ENCODE data around the gene THADA.

Gene THADA

DNA sequence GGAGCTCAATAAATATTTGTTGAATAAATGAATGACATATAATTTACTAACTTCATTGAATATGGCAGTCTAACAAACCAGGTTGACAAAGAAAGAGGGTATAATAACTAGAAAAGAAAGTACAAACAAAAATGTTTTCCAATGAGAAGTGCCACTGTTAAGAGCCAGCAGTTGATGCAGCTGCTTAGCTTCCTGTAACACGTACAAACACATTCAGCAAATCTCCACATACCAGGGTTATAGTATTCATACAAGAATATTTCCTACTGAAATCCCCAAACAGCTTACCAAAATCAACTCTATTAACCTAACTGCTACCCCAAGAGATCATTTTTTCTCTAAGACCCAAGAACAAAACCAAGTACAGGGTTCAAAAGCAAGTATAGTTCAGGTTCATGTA lies 77.7 kb downstream of the THADA start:
- Histone ChIP-seq H3K4me3 (ENCODE audit: low read length) (no peak overlapping the region), H3K9ac (ENCODE audit: low read depth, low read length) (no peak overlapping the region), H3K27ac (ENCODE audit: low read length) (no peak overlapping the region), H3K36me3 (ENCODE audit: insufficient read depth, low read depth, low read length) (no peaks in the 10 kb centered on the region), H3K9me3 (ENCODE audit: insufficient read depth, low read depth, low read length) (no peaks in the 10 kb centered on the region), H3K27me3 (ENCODE audit: insufficient read depth, low read length) (no peaks in the 10 kb centered on the region), H3K4me1 (ENCODE audit: insufficient read depth, low read length) (peaks cover 8% of the 10 kb centered on the region; the same call in 1 of the 2 replicates)

DNA sequence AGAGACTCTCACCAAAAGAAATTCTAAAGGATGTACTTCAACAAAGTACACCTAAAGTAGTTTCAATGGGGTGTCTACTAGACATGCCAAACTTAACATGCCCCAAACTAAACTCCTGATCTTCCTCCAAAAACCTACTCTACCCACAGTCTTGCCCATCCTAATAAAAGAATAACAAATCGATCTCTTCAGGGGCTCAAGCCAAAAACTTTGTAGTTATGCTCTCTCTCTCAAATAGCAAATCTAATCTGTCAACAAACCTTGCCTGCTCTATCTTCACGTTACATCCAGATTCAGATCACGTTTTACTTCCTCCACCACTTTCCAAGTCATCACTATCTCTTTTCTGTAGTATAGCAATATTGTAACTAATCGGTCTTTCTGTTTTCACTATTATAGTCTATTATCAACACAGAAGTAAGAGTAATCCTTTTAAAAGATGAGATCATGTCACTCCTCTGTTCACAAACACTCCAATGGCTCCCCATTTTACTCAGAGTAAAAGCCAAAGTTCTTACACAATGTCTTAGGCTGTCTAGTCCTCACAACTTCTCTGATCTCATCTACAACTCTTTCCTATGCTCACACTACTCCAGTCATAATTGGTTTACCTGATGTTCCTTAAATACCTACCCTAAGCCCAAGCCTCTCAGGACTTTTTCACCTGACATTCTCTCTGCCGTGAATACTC lies 79.9 kb downstream of the THADA start:
- Histone ChIP-seq H3K4me1 (ENCODE audit: insufficient read depth, low read length) (peaks cover 8% of the 10 kb centered on the region; the same call in 1 of the 2 replicates), H3K27ac (ENCODE audit: low read length) (no peak overlapping the region)

DNA sequence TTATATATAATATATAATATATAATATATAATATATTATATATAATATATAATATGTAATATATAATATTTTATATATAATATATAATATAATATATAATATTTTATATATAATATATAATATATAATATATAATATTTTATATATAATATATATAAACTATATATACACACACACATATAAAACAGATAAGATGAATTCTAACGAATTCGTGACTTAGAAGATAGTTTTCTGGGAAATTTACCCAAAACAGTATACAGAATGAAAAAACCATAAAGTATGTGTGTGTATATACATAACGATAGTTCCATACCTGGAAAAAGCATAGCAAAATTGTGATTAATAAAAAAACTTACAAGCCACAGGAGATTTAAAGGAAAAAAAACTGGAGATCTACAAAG lies 80.6 kb downstream of the THADA start:
- Histone ChIP-seq H3K27ac (ENCODE audit: low read length) (no peak overlapping the region), H3K36me3 (ENCODE audit: insufficient read depth, low read depth, low read length) (0 out of 2 replicates have a peak, but pooled peaks cover 3% of the 10 kb centered on the region), H3K4me1 (ENCODE audit: insufficient read depth, low read length) (peaks cover 7% of the 10 kb centered on the region; the same call in 1 of the 2 replicates), H3K9me3 (ENCODE audit: insufficient read depth, low read depth, low read length) (no peaks in the 10 kb centered on the region), H3K27me3 (ENCODE audit: insufficient read depth, low read length) (no peaks in the 10 kb centered on the region), H3K4me3 (ENCODE audit: low read length) (no peak overlapping the region), H3K9ac (ENCODE audit: low read depth, low read length) (no peak overlapping the region)

More for the DNA sequence above, 79.9 kb downstream of the THADA start:
- no peak overlapping the region for H3K4me3 ChIP-seq (ENCODE audit: low read length)
- no peaks in the 10 kb centered on the region for H3K27me3 ChIP-seq (ENCODE audit: insufficient read depth, low read length)
- H3K36me3 ChIP-seq (ENCODE audit: insufficient read depth, low read depth, low read length): 0 out of 2 replicates have a peak, but pooled peaks cover 3% of the 10 kb centered on the region
- no peaks in the 10 kb centered on the region for H3K9me3 ChIP-seq (ENCODE audit: insufficient read depth, low read depth, low read length)
- H3K9ac ChIP-seq (ENCODE audit: low read depth, low read length): no peak overlapping the region

DNA sequence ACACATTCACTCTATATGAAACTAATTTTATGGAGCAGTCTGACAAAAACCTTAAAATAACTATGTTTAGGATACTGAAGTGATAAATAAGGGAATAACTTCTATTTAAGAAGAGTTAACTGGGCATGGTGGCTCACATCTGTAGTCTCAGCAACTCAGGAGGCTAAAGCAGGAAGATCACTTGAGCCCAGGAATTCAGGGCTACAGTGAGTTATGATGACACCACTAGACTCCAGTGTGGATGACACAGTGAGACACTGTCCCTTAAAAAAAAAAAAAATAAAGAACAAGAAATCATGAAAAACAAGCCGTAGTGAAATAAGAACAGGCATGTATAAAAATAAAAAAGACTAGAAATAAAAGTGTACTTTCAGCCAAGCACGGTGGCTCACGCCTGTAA lies 82.0 kb downstream of the THADA start:
- Histone ChIP-seq H3K9ac (ENCODE audit: low read depth, low read length) (no peak overlapping the region), H3K27ac (ENCODE audit: low read length) (no peak overlapping the region), H3K9me3 (ENCODE audit: insufficient read depth, low read depth, low read length) (no peaks in the 10 kb centered on the region), H3K36me3 (ENCODE audit: insufficient read depth, low read depth, low read length) (0 out of 2 replicates have a peak, but pooled peaks cover 3% of the 10 kb centered on the region), H3K27me3 (ENCODE audit: insufficient read depth, low read length) (no peaks in the 10 kb centered on the region), H3K4me1 (ENCODE audit: insufficient read depth, low read length) (no peaks in the 10 kb centered on the region), H3K4me3 (ENCODE audit: low read length) (no peak overlapping the region)

DNA sequence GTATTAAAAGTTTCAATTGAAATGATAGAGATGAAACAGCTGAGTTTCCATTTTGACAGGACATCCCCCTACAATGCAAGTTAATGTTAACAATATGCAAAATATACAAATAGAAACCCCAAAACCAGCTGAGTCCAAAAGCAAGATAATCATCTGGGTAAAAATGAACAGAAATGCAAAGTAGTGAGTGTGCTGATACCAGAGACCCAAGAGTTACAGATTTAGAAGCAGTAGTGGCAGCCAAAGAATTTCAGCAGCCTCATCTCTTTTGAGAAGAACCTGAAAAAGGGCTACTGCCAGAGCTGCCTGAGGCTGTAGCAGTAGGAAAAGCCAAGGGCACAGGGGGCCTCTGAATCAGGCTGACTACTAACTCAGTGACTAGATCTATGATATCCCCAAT lies 82.6 kb downstream of the THADA start:
- no peaks in the 10 kb centered on the region for H3K4me1 ChIP-seq (ENCODE audit: insufficient read depth, low read length)
- H3K27me3 ChIP-seq (ENCODE audit: insufficient read depth, low read length): no peaks in the 10 kb centered on the region
- H3K9ac ChIP-seq (ENCODE audit: low read depth, low read length): no peak overlapping the region
- no peaks in the 10 kb centered on the region for H3K9me3 ChIP-seq (ENCODE audit: insufficient read depth, low read depth, low read length)
- peaks cover 7% of the 10 kb centered on the region; the same call in 1 of the 2 replicates for H3K36me3 ChIP-seq (ENCODE audit: insufficient read depth, low read depth, low read length)
- H3K27ac ChIP-seq (ENCODE audit: low read length): no peak overlapping the region
- no peak overlapping the region for H3K4me3 ChIP-seq (ENCODE audit: low read length)

DNA sequence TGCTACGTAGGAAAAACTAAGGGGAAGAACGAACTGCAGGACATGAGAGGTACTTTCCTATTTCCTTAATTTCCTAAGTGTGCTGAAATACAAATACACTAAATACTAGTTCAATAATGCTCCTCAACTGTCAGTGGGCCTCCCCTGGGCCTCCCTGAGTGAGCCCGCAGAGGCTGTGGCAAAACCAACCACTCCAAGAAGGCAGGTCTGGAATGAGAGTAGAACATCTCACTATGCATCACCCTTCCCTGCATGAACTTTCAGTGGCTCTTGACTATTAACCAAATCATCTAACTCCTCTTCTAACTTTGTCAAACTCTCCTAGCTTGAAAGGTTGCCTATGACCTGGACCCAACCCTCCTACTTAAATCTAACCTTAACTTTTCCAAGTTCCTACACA lies 84.6 kb downstream of the THADA start:
- H3K36me3 ChIP-seq (ENCODE audit: insufficient read depth, low read depth, low read length): peaks cover 11% of the 10 kb centered on the region; the same call in 1 of the 2 replicates
- no peaks in the 10 kb centered on the region for H3K4me1 ChIP-seq (ENCODE audit: insufficient read depth, low read length)
- no peaks in the 10 kb centered on the region for H3K9me3 ChIP-seq (ENCODE audit: insufficient read depth, low read depth, low read length)
- H3K27ac ChIP-seq (ENCODE audit: low read length): no peak overlapping the region
- no peak overlapping the region for H3K4me3 ChIP-seq (ENCODE audit: low read length)
- no peaks in the 10 kb centered on the region for H3K27me3 ChIP-seq (ENCODE audit: insufficient read depth, low read length)
- H3K9ac ChIP-seq (ENCODE audit: low read depth, low read length): no peak overlapping the region

DNA sequence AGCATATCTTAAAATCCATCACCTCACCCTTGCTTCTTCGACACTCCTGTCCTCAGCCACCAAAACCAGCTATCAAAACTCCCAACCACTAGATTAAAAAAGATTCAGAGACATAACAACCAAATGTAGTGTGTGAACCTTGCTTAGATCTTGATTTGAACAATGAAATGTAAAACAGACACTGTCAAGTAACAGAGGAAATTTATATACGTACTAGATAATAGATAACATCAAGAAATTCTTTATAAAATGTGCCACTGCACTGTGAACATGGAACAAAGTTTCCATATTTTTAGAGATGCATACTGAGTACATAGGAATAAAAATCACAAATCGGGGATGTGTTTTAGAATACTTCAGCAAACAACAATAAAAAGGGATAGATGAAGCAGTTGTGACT lies 86.0 kb downstream of the THADA start:
- H3K9ac ChIP-seq (ENCODE audit: low read depth, low read length): no peak overlapping the region
- no peak overlapping the region for H3K27ac ChIP-seq (ENCODE audit: low read length)
- no peak overlapping the region for H3K4me3 ChIP-seq (ENCODE audit: low read length)
- no peaks in the 10 kb centered on the region for H3K9me3 ChIP-seq (ENCODE audit: insufficient read depth, low read depth, low read length)
- peaks cover 14% of the 10 kb centered on the region; the same call in 1 of the 2 replicates for H3K36me3 ChIP-seq (ENCODE audit: insufficient read depth, low read depth, low read length)
- H3K27me3 ChIP-seq (ENCODE audit: insufficient read depth, low read length): no peaks in the 10 kb centered on the region
- no peaks in the 10 kb centered on the region for H3K4me1 ChIP-seq (ENCODE audit: insufficient read depth, low read length)

DNA sequence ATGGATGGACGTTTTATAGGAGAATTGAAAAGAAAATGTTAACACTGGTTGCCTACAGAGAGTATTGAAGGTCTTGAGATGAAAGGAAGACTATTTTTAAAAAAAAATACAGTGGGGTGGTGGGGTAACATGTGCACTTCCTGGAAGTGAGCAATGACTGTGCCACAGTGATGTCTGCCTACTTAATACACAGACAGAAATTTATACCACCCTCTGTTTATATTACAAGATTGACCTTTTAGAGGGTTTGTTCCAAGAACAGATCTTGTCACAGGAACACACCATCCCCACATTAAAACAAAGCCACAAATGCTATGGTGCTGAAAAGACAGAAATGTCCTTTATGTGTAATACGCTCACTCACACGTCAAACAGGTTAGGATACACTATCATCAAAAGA lies 87.6 kb downstream of the THADA start:
- Histone ChIP-seq H3K27me3 (ENCODE audit: insufficient read depth, low read length) (no peaks in the 10 kb centered on the region), H3K27ac (ENCODE audit: low read length) (no peak overlapping the region), H3K9me3 (ENCODE audit: insufficient read depth, low read depth, low read length) (no peaks in the 10 kb centered on the region), H3K4me3 (ENCODE audit: low read length) (no peak overlapping the region), H3K4me1 (ENCODE audit: insufficient read depth, low read length) (no peaks in the 10 kb centered on the region), H3K36me3 (ENCODE audit: insufficient read depth, low read depth, low read length) (peaks cover 16% of the 10 kb centered on the region; the same call in 1 of the 2 replicates), H3K9ac (ENCODE audit: low read depth, low read length) (no peak overlapping the region)

DNA sequence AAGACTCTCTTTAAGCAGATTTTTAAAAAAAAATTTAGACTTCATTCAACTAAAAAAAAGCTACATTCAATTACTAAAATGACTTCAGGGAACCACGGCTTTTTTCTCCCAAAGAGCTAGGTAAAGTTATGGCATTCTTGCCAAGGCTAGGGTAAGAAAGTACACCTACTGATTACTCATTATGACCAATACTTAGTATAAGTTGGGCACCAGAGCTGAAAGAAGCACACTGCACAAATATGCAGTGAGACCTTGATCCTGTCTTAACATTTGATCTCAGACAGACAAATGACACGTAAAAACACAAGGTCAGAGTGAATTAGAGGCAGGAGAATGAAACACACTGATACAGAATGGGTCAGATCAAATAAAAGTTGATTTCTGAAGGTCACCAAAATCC lies 88.7 kb downstream of the THADA start:
- no peak overlapping the region for H3K4me3 ChIP-seq (ENCODE audit: low read length)
- no peaks in the 10 kb centered on the region for H3K9me3 ChIP-seq (ENCODE audit: insufficient read depth, low read depth, low read length)
- no peaks in the 10 kb centered on the region for H3K27me3 ChIP-seq (ENCODE audit: insufficient read depth, low read length)
- H3K4me1 ChIP-seq (ENCODE audit: insufficient read depth, low read length): no peaks in the 10 kb centered on the region
- H3K36me3 ChIP-seq (ENCODE audit: insufficient read depth, low read depth, low read length): peaks cover 16% of the 10 kb centered on the region; the same call in 1 of the 2 replicates
- no peak overlapping the region for H3K27ac ChIP-seq (ENCODE audit: low read length)
- no peak overlapping the region for H3K9ac ChIP-seq (ENCODE audit: low read depth, low read length)

DNA sequence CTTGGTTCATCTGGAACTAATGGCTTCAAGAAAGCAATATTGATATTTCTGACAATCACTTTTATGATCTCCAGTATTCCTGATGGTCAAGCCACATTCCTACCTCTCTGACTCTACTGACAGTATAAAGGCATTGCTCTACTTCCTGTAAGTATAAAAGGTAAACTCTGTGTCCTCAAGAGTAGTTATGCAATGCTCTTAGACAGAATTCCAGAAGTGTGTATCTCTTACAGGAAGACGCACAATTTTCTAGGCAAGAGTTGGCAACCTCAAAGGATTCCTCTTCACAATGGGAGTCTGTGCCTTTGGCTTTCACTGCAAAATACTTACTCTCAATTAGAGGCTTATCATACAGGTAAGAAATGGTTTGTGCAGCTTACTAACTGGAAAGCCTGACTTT lies 100.1 kb downstream of the THADA start:
- no peak overlapping the region for H3K27ac ChIP-seq (ENCODE audit: low read length)
- H3K4me3 ChIP-seq (ENCODE audit: low read length): no peak overlapping the region
- no peaks in the 10 kb centered on the region for H3K27me3 ChIP-seq (ENCODE audit: insufficient read depth, low read length)
- H3K4me1 ChIP-seq (ENCODE audit: insufficient read depth, low read length): peaks cover 3% of the 10 kb centered on the region; the same call in 1 of the 2 replicates
- no peaks in the 10 kb centered on the region for H3K9me3 ChIP-seq (ENCODE audit: insufficient read depth, low read depth, low read length)
- H3K9ac ChIP-seq (ENCODE audit: low read depth, low read length): no peak overlapping the region
- peaks cover 10% of the 10 kb centered on the region; the same call in 1 of the 2 replicates for H3K36me3 ChIP-seq (ENCODE audit: insufficient read depth, low read depth, low read length)

DNA sequence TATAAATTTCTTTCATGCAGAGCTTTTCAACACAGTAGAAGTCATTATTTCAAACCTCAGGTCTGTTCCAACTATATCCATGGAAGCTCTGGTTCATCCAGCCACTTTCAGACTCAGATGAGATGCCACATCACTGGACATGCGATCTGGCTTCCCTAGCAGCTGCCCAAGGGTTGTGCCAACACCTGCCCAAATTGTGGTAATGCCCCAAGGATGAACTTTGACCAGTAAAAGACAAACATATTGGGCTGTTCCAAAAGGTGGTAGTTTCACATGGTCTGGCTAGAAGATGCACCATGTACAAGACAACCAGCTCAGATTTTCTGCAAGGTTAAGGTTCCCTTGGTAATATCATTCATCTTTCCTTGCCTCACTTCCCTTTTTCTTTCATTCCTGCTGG lies 101.9 kb downstream of the THADA start:
- Histone ChIP-seq H3K27me3 (ENCODE audit: insufficient read depth, low read length) (no peaks in the 10 kb centered on the region), H3K9me3 (ENCODE audit: insufficient read depth, low read depth, low read length) (no peaks in the 10 kb centered on the region), H3K4me1 (ENCODE audit: insufficient read depth, low read length) (peaks cover 17% of the 10 kb centered on the region; the same call in 1 of the 2 replicates), H3K9ac (ENCODE audit: low read depth, low read length) (no peak overlapping the region), H3K4me3 (ENCODE audit: low read length) (no peak overlapping the region), H3K27ac (ENCODE audit: low read length) (no peak overlapping the region), H3K36me3 (ENCODE audit: insufficient read depth, low read depth, low read length) (peaks cover 10% of the 10 kb centered on the region; the same call in 1 of the 2 replicates)

DNA sequence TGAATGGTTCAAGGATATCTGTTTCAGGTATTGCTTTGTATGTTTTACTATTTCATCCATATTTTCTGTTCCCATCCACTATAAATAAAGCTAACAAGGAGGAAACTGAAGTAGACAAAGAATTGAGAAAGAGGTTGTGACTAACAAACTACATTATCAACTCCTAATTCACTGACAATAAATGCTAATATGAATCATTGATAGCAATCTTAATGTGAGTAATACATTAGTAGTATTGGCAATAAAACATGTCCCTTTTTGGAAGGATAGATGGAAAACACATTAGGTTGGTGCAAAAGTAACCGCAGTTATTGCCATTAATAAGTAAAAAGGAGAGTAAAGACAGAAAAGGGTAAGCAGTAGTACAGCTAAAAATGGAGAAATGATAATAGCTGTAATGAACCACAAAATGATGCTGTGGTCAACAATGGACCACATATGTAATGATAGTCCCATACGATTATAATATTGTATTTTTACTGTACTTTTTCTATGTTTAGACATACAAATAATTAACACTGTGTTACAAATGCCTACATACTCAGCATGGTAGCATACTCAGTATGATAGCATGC lies 104.7 kb downstream of the THADA start:
- no peaks in the 10 kb centered on the region for H3K27me3 ChIP-seq (ENCODE audit: insufficient read depth, low read length)
- no peaks in the 10 kb centered on the region for H3K36me3 ChIP-seq (ENCODE audit: insufficient read depth, low read depth, low read length)
- H3K4me1 ChIP-seq (ENCODE audit: insufficient read depth, low read length): peaks cover 17% of the 10 kb centered on the region; the same call in 1 of the 2 replicates
- H3K9me3 ChIP-seq (ENCODE audit: insufficient read depth, low read depth, low read length): no peaks in the 10 kb centered on the region
- H3K4me3 ChIP-seq (ENCODE audit: low read length): no peak overlapping the region
- H3K9ac ChIP-seq (ENCODE audit: low read depth, low read length): no peak overlapping the region
- no peak overlapping the region for H3K27ac ChIP-seq (ENCODE audit: low read length)

Measured in iPS-20b (cell line).